Astrocyte (in vitro differentiated cells and primary cell): ENCODE measurements around the gene SNAP47.

ENCODE experiments used
- CTCF ChIP-seq: IDR thresholded peaks from 2 replicates; pipeline ENCODE4 v1.5.1; 2011; ENCODE audit warnings: low read depth, mild to moderate bottlenecking, inconsistent platforms, low read length, moderate library complexity; ENCODE audit not compliant: insufficient read depth
- EZH2 ChIP-seq: IDR thresholded peaks from 2 replicates; pipeline ENCODE4 v1.6.1; 2012; ENCODE audit warnings: mild to moderate bottlenecking, low read length, inconsistent platforms; ENCODE audit not compliant: insufficient read depth

GRCh38 chr1:227735539-227736285, 477 bp downstream of the SNAP47 start:
- TF ChIP-seq EZH2 (no peak), CTCF (no peak)
